Nephron progenitor cell (in vitro differentiated cells): ENCODE measurements around the gene KRTAP5-4.
"Not testable (repeated sequence)": the region's sequence is repeated elsewhere in the genome, so short reads cannot be mapped to it uniquely, and the experiment has no call there.

Source experiments
- DNase-seq: peaks from one replicate; pipeline ENCODE4 v3.0.0; 2021
- H3K27ac Mint-ChIP-seq: 2 replicates; pipeline ENCODE4 v1.8.0; 2021; ENCODE audit warnings: mild to moderate bottlenecking, moderate library complexity, mixed read lengths
- H3K27me3 Mint-ChIP-seq: 2 replicates; pipeline ENCODE4 v1.8.0; 2021; ENCODE audit warnings: mild to moderate bottlenecking, low read depth, mixed read lengths; ENCODE audit not compliant: poor library complexity
- H3K36me3 Mint-ChIP-seq: 2 replicates; pipeline ENCODE4 v1.8.0; 2021; ENCODE audit warnings: low read depth, mixed read lengths
- H3K4me1 Mint-ChIP-seq: 2 replicates; pipeline ENCODE4 v1.8.0; 2021; ENCODE audit warnings: mixed read lengths
- H3K4me3 Mint-ChIP-seq: 2 replicates; pipeline ENCODE4 v1.8.0; 2021; ENCODE audit warnings: mild to moderate bottlenecking, moderate library complexity, mixed read lengths
- H3K9me3 Mint-ChIP-seq: 2 replicates; pipeline ENCODE4 v1.8.0; 2021; ENCODE audit warnings: mild to moderate bottlenecking, moderate library complexity, mixed read lengths
- TF ChIP-seq, protein P1 (sequence below): fragments of 200-600 bp; sonication (generic); IDR thresholded peaks from 2 replicates; pipeline ENCODE4 v1.5.0; 2021; ENCODE audit warnings: antibody characterized with exemption

Gene KRTAP5-4

DNA sequence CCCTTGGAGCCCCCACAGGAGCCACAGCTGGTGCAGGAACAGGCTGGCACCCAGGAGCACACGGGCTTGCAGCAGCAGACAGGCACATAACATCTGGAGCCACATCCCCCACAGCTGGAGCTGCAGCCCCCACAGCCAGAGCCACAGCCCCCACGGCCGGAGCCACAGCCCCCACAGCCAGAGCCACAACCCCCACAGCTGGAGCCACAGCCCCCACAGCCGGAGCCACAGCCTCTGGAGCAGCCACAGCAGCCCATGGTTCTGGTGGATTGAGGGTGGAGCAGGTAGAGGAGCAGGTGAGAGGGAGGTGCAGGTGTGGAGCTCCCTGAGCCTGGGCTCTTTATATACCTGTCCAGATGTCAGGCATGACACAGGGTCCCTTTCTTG, 24.0 kb downstream of the KRTAP5-4 start, which contains the start of gene KRTAP5-2:
Gene KRTAP5-2, minus strand, starts transcription at position 301 of the 387 bp plus-strand sequence. Its CDS starts 44 bp downstream, at position 257.
- TF ChIP-seq, protein P1, sequence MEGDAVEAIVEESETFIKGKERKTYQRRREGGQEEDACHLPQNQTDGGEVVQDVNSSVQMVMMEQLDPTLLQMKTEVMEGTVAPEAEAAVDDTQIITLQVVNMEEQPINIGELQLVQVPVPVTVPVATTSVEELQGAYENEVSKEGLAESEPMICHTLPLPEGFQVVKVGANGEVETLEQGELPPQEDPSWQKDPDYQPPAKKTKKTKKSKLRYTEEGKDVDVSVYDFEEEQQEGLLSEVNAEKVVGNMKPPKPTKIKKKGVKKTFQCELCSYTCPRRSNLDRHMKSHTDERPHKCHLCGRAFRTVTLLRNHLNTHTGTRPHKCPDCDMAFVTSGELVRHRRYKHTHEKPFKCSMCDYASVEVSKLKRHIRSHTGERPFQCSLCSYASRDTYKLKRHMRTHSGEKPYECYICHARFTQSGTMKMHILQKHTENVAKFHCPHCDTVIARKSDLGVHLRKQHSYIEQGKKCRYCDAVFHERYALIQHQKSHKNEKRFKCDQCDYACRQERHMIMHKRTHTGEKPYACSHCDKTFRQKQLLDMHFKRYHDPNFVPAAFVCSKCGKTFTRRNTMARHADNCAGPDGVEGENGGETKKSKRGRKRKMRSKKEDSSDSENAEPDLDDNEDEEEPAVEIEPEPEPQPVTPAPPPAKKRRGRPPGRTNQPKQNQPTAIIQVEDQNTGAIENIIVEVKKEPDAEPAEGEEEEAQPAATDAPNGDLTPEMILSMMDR = no peak
- Mint-ChIP-seq H3K9me3 (peaks cover 23% of the 10 kb centered on the region), H3K36me3 (no peaks in the 10 kb centered on the region), H3K27ac (no peak within 1 kb of the TSS), H3K27me3 (peaks cover 93% of the 10 kb centered on the region), H3K4me1 (peaks cover 15% of the 10 kb centered on the region), H3K4me3 (no peak within 1 kb of the TSS)
- DNase-seq = no peak

DNA sequence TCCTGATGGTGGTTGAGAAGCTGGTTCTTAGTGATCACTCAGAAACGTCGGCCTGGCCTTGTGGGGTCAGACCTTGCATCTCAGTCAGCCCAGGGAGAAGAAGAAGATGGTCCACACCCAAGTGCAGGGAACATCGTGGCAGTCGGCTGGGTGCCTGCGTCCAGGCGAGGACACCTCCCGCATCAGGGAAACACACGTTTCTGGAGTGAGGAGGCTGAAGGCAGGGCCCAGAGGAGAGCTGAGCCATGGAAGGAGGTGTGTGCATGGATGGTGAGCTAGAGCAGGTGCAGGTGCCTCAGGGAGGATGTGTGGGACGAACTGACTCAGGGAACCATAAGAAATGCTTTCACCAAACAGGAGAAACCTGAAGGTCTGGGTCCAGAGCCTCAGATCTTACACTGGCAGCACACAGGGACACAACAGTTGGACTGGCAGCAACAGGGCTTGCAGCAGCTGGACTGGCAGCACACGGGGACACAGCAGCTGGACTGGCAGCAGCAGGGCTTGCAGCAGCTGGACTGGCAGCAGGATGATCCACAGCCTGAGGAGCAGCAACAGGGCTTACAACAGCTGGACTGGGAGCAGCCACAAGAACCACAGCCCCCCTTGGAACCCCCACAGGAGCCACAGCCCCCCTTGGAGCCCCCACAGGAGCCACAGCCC, 24.5 kb downstream of the KRTAP5-4 start:
- Mint-ChIP-seq H3K36me3 (no peaks in the 10 kb centered on the region), H3K27me3 (peaks cover 93% of the 10 kb centered on the region), H3K9me3 (peaks cover 21% of the 10 kb centered on the region), H3K27ac (no peak overlapping the region), H3K4me3 (no peak overlapping the region), H3K4me1 (peaks cover 15% of the 10 kb centered on the region)
- TF ChIP-seq, protein P1 = no peak
- DNase-seq = no peak

DNA sequence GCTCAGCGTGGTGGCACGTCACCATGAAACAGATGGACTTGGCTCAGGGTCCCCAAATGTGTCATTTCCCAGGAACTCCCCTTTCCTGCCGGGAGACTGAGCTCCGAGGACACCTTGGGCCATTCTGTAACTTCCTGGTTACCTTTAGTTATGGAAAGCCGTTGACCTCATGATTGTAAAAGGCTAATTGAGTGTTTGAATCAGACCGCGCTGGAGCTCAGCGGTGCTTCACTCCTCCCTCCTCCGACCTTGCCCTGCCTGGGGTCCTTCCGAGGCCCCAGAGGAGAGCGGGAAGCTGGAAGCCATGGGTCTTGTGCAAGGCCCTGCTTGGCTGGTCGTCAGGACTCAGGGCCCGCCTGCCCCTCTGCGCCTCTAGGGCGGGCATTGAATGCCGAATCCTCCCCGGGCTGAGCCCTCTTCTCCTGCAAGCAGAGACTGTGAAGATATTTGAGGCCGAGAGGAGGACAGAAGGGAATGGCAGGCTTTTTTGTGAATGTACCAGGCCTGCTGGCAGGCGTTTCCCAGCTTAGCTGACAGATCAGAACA, 25.3 kb downstream of the KRTAP5-4 start:
- Mint-ChIP-seq H3K27me3 (peaks cover 94% of the 10 kb centered on the region), H3K4me1 (peaks cover 15% of the 10 kb centered on the region), H3K9me3 (peaks cover 13% of the 10 kb centered on the region)
- not testable (repeated sequence) for H3K4me3 Mint-ChIP-seq, H3K27ac Mint-ChIP-seq, H3K36me3 Mint-ChIP-seq, DNase-seq

DNA sequence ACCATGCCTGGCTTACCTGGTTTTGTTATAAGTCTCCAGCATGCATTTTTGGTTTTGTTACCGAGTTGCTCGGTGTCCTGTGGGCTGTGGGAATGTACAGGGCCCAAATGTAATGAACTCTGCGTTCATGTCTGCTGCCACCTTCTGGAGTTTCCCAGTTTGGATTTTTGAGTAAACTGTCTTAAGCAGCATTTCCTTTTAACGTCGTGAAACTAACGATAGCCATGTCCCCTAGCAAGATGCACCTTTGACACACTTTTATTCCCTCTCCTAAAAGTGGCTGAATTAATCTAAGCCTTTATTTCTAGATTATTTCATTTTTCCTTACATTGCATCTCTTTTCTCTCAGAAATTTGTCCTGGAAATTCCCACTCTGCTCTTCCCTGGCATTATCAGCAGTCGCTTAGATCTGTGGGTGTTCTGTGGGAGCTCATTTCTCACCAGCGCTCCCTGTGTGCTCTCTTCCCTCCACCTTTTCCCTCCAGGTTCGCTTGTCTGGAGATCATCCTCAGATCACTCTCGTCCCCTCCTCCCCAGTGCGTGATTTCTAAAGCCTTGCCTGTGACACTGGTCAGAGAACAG, 25.9 kb downstream of the KRTAP5-4 start:
- H3K27me3 Mint-ChIP-seq = peaks cover 94% of the 10 kb centered on the region
- H3K4me1 Mint-ChIP-seq = peaks cover 15% of the 10 kb centered on the region
- not testable (repeated sequence) for H3K9me3 Mint-ChIP-seq, H3K4me3 Mint-ChIP-seq, DNase-seq, H3K36me3 Mint-ChIP-seq, H3K27ac Mint-ChIP-seq

DNA sequence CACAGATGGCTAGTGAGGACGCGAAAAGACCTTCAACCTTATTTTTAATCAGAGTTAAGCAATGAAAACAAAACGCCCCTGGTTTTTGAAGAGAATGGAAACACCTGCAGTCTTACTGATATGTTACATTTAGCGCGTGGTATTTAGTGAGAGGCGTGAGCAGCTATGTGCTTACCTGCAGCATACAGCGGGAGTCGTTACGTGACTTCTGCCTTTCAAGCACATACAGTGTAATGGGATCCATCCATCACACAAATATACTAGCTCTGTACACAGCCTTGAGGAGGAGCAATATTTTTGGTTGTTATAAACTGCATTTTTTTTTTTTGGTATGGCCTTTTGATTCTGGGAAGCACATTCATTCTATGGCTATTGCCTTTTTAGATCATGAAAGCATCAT, 29.3 kb downstream of the KRTAP5-4 start:
- Mint-ChIP-seq H3K36me3 (no peaks in the 10 kb centered on the region), H3K4me1 (peaks cover 15% of the 10 kb centered on the region), H3K27me3 (peaks cover 95% of the 10 kb centered on the region), H3K27ac (no peak overlapping the region), H3K4me3 (no peak overlapping the region), H3K9me3 (no peaks in the 10 kb centered on the region)
- DNase-seq = no peak
- TF ChIP-seq, protein P1 = no peak

DNA sequence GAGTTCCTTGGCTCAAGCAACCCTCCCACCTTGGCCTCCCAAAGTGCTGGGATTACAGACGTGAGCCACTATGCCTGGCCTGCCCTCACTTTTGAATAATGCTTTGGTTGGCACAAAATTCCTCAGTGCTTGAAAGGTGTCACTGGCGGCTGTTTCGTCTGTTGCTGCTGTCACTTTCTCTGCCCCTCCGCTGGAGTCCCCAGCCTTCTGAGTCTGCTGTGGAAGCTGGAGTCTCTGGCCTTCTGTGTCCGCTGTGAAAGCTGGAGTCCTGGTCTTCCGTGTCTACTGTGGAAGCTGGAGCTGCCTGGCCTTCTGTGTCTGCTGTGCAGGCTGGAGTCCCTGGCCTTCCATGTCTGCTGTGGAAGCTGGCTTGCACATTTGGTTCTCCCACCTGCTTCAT, 31.9 kb downstream of the KRTAP5-4 start:
- H3K4me1 Mint-ChIP-seq = no peaks in the 10 kb centered on the region
- DNase-seq = no peak
- H3K9me3 Mint-ChIP-seq = no peaks in the 10 kb centered on the region
- TF ChIP-seq, protein P1 = no peak
- H3K27ac Mint-ChIP-seq = no peak overlapping the region
- H3K27me3 Mint-ChIP-seq = peaks cover 88% of the 10 kb centered on the region
- no peak overlapping the region for H3K4me3 Mint-ChIP-seq
- no peaks in the 10 kb centered on the region for H3K36me3 Mint-ChIP-seq

DNA sequence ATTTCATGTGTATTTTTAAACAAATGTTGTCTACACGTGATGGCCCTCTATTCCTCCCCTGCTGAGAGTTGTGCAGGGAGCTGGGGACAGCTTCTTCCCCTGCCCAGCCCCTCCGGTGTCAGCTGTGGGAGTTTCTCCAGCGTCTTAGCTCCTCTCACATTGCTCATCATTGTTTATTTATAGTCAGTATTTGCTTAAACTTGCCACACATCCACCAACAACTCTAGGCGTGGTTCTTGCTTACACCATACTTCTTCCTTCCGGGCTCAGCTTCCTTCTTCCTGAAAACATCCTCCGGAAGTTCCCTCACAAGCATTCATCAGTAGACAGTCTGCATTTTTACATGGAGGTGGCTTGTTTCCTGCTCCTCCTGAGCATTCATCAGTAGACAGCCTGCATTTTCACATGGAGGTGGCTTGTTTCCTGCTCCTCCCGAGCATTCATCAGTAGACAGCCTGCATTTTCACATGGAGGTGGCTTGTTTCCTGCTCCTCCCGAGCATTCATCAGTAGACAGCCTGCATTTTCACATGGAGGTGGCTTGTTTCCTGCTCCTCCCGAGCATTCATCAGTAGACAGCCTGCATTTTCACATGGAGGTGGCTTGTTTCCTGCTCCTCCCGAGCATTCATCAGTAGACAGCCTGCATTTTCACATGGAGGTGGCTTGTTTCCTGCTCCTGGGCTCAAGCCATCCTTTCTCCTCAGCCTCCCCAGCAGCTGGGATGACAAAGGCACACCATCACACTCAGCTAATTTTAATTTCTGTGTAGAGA, 32.6 kb downstream of the KRTAP5-4 start:
- DNase-seq, H3K4me3 Mint-ChIP-seq, H3K9me3 Mint-ChIP-seq, H3K4me1 Mint-ChIP-seq, H3K36me3 Mint-ChIP-seq: not testable (repeated sequence)
- H3K27ac Mint-ChIP-seq = peak overlapping the region; percentile 61
- H3K27me3 Mint-ChIP-seq = peaks cover 84% of the 10 kb centered on the region
